Coronary artery (tissue), 2 donors: ENCODE measurements around the gene ARHGEF19.
A peak's percentile ranks its signal among the peaks of the same experiment; 100 is the strongest.

ENCODE experiments used
- DNase-seq: peaks from one replicate; pipeline ENCODE4 v3.0.0-alpha.2; 2017; ENCODE audit warnings: low spot score
- H3K27ac ChIP-seq, 2 donors: fragments of 200-600 bp; sonication (generic); one replicate each; pipeline ENCODE4 v1.5.1; 2016 to 2019
- H3K4me3 ChIP-seq: fragments of 200-600 bp; sonication (generic); 2 replicates; pipeline ENCODE4 v1.5.1; 2016; ENCODE audit warnings: mild to moderate bottlenecking, moderate library complexity
- CTCF ChIP-seq: fragments of 200-600 bp; sonication (generic); IDR thresholded peaks from one replicate; pipeline ENCODE4 v1.5.1; 2019; ENCODE audit warnings: antibody characterized with exemption

The ARHGEF19 gene

GRCh38 chr1:16207318-16208269 lies 4.9 kb downstream of the ARHGEF19 start:
- DNase-seq = no peak
- Histone ChIP-seq H3K4me3 (peak overlapping the region; percentile 74), H3K27ac (peak overlapping the region; percentile 75 to 92)
- TF ChIP-seq CTCF = no peak

GRCh38 chr1:16206547-16207317 lies 5.7 kb downstream of the ARHGEF19 start:
- peak; percentile 98 for DNase-seq
- H3K4me3 ChIP-seq = peak overlapping the region; percentile 74
- H3K27ac ChIP-seq = peak overlapping the region; percentile 75 to 92
- TF ChIP-seq CTCF = no peak

- Histone ChIP-seq H3K4me3 (peak overlapping the region; percentile 74), H3K27ac (peak overlapping the region; percentile 66 to 92)
- DNase-seq = no peak
- TF ChIP-seq CTCF = no peak
These were observed 6.4 kb downstream of the ARHGEF19 start for GRCh38 chr1:16205891-16206546.

- no peak for TF ChIP-seq CTCF
- DNase-seq = no peak
- Histone ChIP-seq H3K27ac (peak overlapping the region in 1 of 2 donors; percentile 92), H3K4me3 (no peak overlapping the region)
These were observed 7.1 kb downstream of the ARHGEF19 start for GRCh38 chr1:16205334-16205671.

GRCh38 chr1:16204634-16205333 lies 7.7 kb downstream of the ARHGEF19 start:
- no peak for DNase-seq
- TF ChIP-seq CTCF = no peak
- Histone ChIP-seq H3K27ac (no peak overlapping the region), H3K4me3 (no peak overlapping the region)

GRCh38 chr1:16204216-16204615 lies 8.2 kb downstream of the ARHGEF19 start:
- DNase-seq = no peak
- no peak overlapping the region for H3K27ac ChIP-seq
- no peak for TF ChIP-seq CTCF
- H3K4me3 ChIP-seq = no peak overlapping the region
